NK-92 (cell line): Measurements from ENCODE around the gene MINDY1.

Source experiments
- DNase-seq: peaks from one replicate; lab custom pipeline; 2025; ENCODE audit not compliant: unreplicated experiment; lab: John Stamatoyannopoulos, UW

Gene MINDY1

GRCh38 chr1:150994248-150994647, 12.5 kb downstream of the MINDY1 start:
- no peak for DNase-seq

GRCh38 chr1:150992626-150993025, 14.1 kb downstream of the MINDY1 start:
- DNase-seq = no peak

- no peak for DNase-seq
Observed at GRCh38 chr1:150987924-150988323, 18.8 kb downstream of the MINDY1 start.

- DNase-seq = no peak
Observed at GRCh38 chr1:150985179-150985825, 21.4 kb downstream of the MINDY1 start.

GRCh38 chr1:150981805-150982712, 24.6 kb downstream of the MINDY1 start, which contains the start of gene ANXA9:
ANXA9 (plus strand) TSS chr1:150982292; CDS start chr1:150983106, 814 bp downstream.
- no peak for DNase-seq

GRCh38 chr1:150981177-150981804, 25.4 kb downstream of the MINDY1 start:
- DNase-seq = no peak

GRCh38 chr1:150979092-150980056, 27.3 kb downstream of the MINDY1 start:
- peak; percentile 55 for DNase-seq

- DNase-seq = no peak
Observed at GRCh38 chr1:150976879-150977694, 29.6 kb downstream of the MINDY1 start.

GRCh38 chr1:150976401-150976821, 30.3 kb downstream of the MINDY1 start:
- DNase-seq = no peak

GRCh38 chr1:150974580-150975478, 31.9 kb downstream of the MINDY1 start, which contains the start of gene CERS2:
CERS2 (minus strand) TSS chr1:150974835; CDS start chr1:150969090, 5,745 bp downstream.
- DNase-seq = no peak

- no peak for DNase-seq
Observed at GRCh38 chr1:150973836-150974579, 32.7 kb downstream of the MINDY1 start.

GRCh38 chr1:150973258-150973835, 33.4 kb downstream of the MINDY1 start:
- no peak for DNase-seq

GRCh38 chr1:150972417-150972940, 34.2 kb downstream of the MINDY1 start:
- no peak for DNase-seq

- no peak for DNase-seq
Observed at GRCh38 chr1:150971583-150972416, 34.9 kb downstream of the MINDY1 start.

GRCh38 chr1:150970808-150971582, 35.7 kb downstream of the MINDY1 start:
- no peak for DNase-seq

- DNase-seq = no peak
Observed at GRCh38 chr1:150969626-150970025, 37.1 kb downstream of the MINDY1 start.
